OCI-LY7 (cell line): ENCODE results near the gene UNKL. TPM values are rescaled to one million over a fixed set of nuclear protein-coding genes. Genes with fewer than 3 reads are reported as not detected.

Experiments
- BruUV-seq: library from RNA; stranded (reverse); fragments of 400-500 nt; replicated peaks from 2 replicates; lab custom pipeline; 2021; lab: Mats Ljungman, UMichigan
- CTCF ChIA-PET: fragments of 300-600 bp; sonication (Branson Sonifier 250); formaldehyde crosslinking; loops from one replicate; lab custom pipeline; 2022; ENCODE audit warnings: antibody characterized with exemption; ENCODE audit not compliant: unreplicated experiment; lab: Charles Lee
- POLR2A ChIA-PET: fragments of 300-600 bp; sonication (Branson Sonifier 250); formaldehyde crosslinking; loops from one replicate; lab custom pipeline; 2022; ENCODE audit warnings: antibody characterized with exemption; lab: Charles Lee
- DNase-seq: peaks from one replicate; pipeline ENCODE4 v3.0.0-alpha.2; 2015; ENCODE audit warnings: low spot score
- H2AFZ ChIP-seq: fragments of 200-600 bp; sonication (generic), shearing (Covaris generic); 2 replicates; pipeline ENCODE4 v1.6.1; 2014; ENCODE audit warnings: mild to moderate bottlenecking, antibody characterized with exemption, low read length, moderate library complexity
- H3K27ac ChIP-seq: fragments of 200-600 bp; sonication (generic); 2 replicates; pipeline ENCODE4 v1.5.1; 2014; ENCODE audit warnings: mixed run types, low read depth, mild to moderate bottlenecking, moderate library complexity, low read length, inconsistent platforms; ENCODE audit not compliant: poor library complexity, severe bottlenecking
- H3K36me3 ChIP-seq: fragments of 200-600 bp; sonication (generic); 2 replicates; pipeline ENCODE4 v1.6.1; 2014; ENCODE audit warnings: mild to moderate bottlenecking, antibody characterized with exemption, low read length, moderate library complexity, mixed read lengths; ENCODE audit not compliant: insufficient read depth
- H3K4me1 ChIP-seq: fragments of 200-600 bp; sonication (generic); 2 replicates; pipeline ENCODE4 v1.5.1; 2014; ENCODE audit warnings: mild to moderate bottlenecking, low read length; ENCODE audit not compliant: insufficient read depth, poor library complexity, severe bottlenecking
- H3K4me2 ChIP-seq: fragments of 200-600 bp; sonication (generic); 2 replicates; pipeline ENCODE4 v1.6.1; 2014; ENCODE audit warnings: mild to moderate bottlenecking, low read length
- H3K4me3 ChIP-seq: fragments of 200-600 bp; sonication (generic); 2 replicates; pipeline ENCODE4 v1.5.1; 2014; ENCODE audit warnings: mild to moderate bottlenecking, low read depth, low read length; ENCODE audit not compliant: poor library complexity, severe bottlenecking
- H3K79me2 ChIP-seq: fragments of 200-600 bp; sonication (generic); 2 replicates; pipeline ENCODE4 v1.6.1; 2016; ENCODE audit warnings: low read depth, mild to moderate bottlenecking, low read length, moderate library complexity, mixed read lengths; ENCODE audit not compliant: insufficient read depth
- H3K9me2 ChIP-seq: fragments of 200-600 bp; sonication (generic); 2 replicates; pipeline ENCODE4 v1.6.1; 2016; ENCODE audit warnings: mild to moderate bottlenecking, low read length, mixed read lengths; ENCODE audit not compliant: insufficient read depth
- H3K9me3 ChIP-seq: fragments of 200-600 bp; sonication (generic); 2 replicates; pipeline ENCODE4 v1.6.1; 2014; ENCODE audit warnings: mild to moderate bottlenecking, mixed run types, low read length, mixed read lengths
- H4K20me1 ChIP-seq: fragments of 200-600 bp; sonication (generic); 2 replicates; pipeline ENCODE4 v1.6.1; 2014; ENCODE audit warnings: mild to moderate bottlenecking, antibody characterized with exemption, low read length, moderate library complexity, mixed read lengths; ENCODE audit not compliant: insufficient read depth
- EZH2phosphoT487 ChIP-seq: fragments of 200-600 bp; sonication (generic); IDR thresholded peaks from 2 replicates; pipeline ENCODE4 v1.6.1; 2018; ENCODE audit warnings: low read depth, borderline replicate concordance, mild to moderate bottlenecking, mixed run types, antibody characterized with exemption, low read length, moderate library complexity, mixed read lengths
- intact Hi-C: fragments of 100-400 bp; cut with micrococcal nuclease; formaldehyde crosslinking; loops from one replicate; pipeline ENCODE4 v1.10.0; 2022; ENCODE audit not compliant: unreplicated experiment
- total RNA-seq, 2 experiments: library from RNA; depleted of rRNA in 1 of 2; stranded (reverse); fragments of >200 nt in 1 of 2; shearing (Covaris generic) in 1 of 2; gene quantifications; 2 replicates each; pipeline ENCODE4 v1.2.3, GENCODE V29; 2014 to 2022
- TF ChIP-seq, protein P1 (sequence below): fragments of 200-600 bp; sonication (generic); conservative IDR thresholded peaks from 2 replicates; pipeline ENCODE4 v1.5.1; 2014; ENCODE audit warnings: mild to moderate bottlenecking, antibody characterized with exemption, low read length, moderate library complexity, mixed read lengths

The UNKL gene
- total RNA-seq, 2 experiments from 2014 or later = 31.0 to 33.7 TPM

DNA sequence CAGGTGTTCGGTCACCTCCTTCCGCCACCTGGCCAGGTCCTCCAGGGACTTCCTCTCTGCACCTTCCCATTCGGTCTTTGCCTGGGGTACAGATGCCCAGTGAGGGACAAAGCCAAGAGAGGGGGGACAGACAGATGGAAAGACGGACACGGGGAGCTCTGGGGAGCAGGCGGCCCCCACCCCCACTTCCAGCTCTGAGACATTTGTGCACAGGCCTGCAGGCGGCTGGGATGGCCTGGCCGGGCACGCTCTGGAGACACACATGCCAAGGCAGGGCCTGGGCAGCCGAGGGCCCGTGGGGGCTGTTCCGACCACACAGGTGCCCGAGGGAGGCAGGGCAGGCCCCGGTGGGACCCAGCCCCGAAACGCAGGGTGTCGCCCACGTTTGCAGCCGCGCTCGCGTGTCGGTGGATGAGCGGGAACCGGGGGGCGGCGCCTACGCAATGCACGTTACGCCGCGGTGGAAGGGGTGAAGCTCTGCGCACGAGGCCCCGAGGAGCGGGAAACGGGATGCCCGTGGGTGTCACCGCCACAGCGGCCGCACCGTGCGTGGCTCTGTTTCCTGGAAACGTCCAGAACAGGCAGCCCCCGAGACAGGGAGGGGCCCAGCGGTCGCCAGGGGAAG lies 22.3 kb upstream of the UNKL start:
- CTCF ChIA-PET = no interaction called here
- no peaks in the 10 kb centered on the region for H4K20me1 ChIP-seq
- no peak overlapping the region for H3K4me3 ChIP-seq
- H2AFZ ChIP-seq = no peak overlapping the region
- H3K36me3 ChIP-seq = no peaks in the 10 kb centered on the region
- no peaks in the 10 kb centered on the region for H3K79me2 ChIP-seq
- no peaks in the 10 kb centered on the region for H3K9me2 ChIP-seq
- no peak for DNase-seq
- H3K27ac ChIP-seq = no peak overlapping the region
- no TSS peak for BruUV-seq
- no peak for TF ChIP-seq EZH2phosphoT487
- TF ChIP-seq, protein P1, sequence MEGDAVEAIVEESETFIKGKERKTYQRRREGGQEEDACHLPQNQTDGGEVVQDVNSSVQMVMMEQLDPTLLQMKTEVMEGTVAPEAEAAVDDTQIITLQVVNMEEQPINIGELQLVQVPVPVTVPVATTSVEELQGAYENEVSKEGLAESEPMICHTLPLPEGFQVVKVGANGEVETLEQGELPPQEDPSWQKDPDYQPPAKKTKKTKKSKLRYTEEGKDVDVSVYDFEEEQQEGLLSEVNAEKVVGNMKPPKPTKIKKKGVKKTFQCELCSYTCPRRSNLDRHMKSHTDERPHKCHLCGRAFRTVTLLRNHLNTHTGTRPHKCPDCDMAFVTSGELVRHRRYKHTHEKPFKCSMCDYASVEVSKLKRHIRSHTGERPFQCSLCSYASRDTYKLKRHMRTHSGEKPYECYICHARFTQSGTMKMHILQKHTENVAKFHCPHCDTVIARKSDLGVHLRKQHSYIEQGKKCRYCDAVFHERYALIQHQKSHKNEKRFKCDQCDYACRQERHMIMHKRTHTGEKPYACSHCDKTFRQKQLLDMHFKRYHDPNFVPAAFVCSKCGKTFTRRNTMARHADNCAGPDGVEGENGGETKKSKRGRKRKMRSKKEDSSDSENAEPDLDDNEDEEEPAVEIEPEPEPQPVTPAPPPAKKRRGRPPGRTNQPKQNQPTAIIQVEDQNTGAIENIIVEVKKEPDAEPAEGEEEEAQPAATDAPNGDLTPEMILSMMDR = no peak
- H3K4me1 ChIP-seq = no peaks in the 10 kb centered on the region
- H3K4me2 ChIP-seq = no peak overlapping the region
- no peaks in the 10 kb centered on the region for H3K9me3 ChIP-seq
- intact Hi-C loops = no loop called here
- POLR2A ChIA-PET = no interaction called here

DNA sequence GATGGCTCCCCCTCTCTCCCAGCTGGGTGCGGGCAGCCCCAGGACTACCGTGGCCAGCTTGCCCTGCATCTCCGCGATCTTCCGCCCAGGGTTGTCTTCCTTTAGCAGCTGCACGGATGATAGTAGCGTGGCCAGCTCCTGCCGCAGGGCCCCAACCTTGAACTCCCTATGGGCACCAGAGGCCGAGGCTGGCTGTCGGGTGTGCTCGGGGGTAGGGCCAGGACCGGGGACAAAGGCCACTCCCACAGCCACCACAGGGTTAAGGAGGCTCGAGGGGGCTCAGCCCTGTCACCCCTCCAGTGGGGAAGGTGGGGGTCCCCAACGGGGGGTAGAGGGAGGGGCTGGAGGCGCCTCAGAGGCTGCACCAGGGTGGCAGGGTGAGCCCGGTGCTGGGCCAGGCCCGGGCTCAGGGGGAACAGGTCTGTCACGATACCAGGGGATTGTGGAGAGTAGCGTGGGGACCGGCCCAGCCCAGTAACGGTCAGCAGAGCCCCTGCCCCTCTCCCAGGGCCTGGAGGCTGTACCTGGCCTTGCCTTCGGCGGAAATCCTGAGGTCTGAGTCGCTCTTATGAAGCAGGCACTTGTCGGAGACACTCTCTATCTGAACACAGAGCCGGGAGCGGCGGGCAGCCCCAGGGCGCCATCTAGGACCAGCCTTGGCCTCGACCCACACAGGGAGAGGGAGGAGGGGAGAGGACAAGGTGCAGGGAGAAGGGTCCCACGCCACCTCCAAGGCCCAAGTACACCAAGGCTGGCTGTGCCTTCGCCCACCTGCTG lies 21.6 kb upstream of the UNKL start:
- TF ChIP-seq, protein P1 = no peak
- TF ChIP-seq EZH2phosphoT487 = no peak
- CTCF ChIA-PET = no interaction called here
- BruUV-seq = no TSS peak
- no peak overlapping the region for H3K4me3 ChIP-seq
- H3K79me2 ChIP-seq = no peaks in the 10 kb centered on the region
- H3K9me3 ChIP-seq = no peaks in the 10 kb centered on the region
- no peak for DNase-seq
- no peak overlapping the region for H3K4me2 ChIP-seq
- POLR2A ChIA-PET = no interaction called here
- no peaks in the 10 kb centered on the region for H3K9me2 ChIP-seq
- intact Hi-C loops = no loop called here
- no peaks in the 10 kb centered on the region for H3K36me3 ChIP-seq
- no peak overlapping the region for H2AFZ ChIP-seq
- no peaks in the 10 kb centered on the region for H3K4me1 ChIP-seq
- H3K27ac ChIP-seq = no peak overlapping the region
- H4K20me1 ChIP-seq = no peaks in the 10 kb centered on the region
